Right lung (tissue), 5 donors: Measurements from ENCODE around the gene VIPR2. TPM values are rescaled to one million over a fixed set of nuclear protein-coding genes. Genes with fewer than 3 reads are reported as not detected.
"Not testable (repeated sequence)": the region's sequence is repeated elsewhere in the genome, so short reads cannot be mapped to it uniquely, and the experiment has no call there.

Source experiments
- DNase-seq, 2 donors: peaks; one replicate each; pipeline ENCODE4 v3.0.0-alpha.2; 2013
- polyA plus RNA-seq, 5 donors: library from polyadenylated mRNA; unstranded; fragments of 120-200 nt; gene quantifications; one replicate each; pipeline versions ENCODE4 v1.2.1 to v1.2.3, GENCODE V29; 2013; ENCODE audit warnings: inconsistent platforms in 1 of 5, low replicate concordance in 1 of 5; ENCODE audit not compliant: insufficient read length in 5 of 5, insufficient read depth in 1 of 5

VIPR2 gene
- polyA plus RNA-seq, 5 donors = 0.18 to 0.63 (median 0.44) TPM

DNA sequence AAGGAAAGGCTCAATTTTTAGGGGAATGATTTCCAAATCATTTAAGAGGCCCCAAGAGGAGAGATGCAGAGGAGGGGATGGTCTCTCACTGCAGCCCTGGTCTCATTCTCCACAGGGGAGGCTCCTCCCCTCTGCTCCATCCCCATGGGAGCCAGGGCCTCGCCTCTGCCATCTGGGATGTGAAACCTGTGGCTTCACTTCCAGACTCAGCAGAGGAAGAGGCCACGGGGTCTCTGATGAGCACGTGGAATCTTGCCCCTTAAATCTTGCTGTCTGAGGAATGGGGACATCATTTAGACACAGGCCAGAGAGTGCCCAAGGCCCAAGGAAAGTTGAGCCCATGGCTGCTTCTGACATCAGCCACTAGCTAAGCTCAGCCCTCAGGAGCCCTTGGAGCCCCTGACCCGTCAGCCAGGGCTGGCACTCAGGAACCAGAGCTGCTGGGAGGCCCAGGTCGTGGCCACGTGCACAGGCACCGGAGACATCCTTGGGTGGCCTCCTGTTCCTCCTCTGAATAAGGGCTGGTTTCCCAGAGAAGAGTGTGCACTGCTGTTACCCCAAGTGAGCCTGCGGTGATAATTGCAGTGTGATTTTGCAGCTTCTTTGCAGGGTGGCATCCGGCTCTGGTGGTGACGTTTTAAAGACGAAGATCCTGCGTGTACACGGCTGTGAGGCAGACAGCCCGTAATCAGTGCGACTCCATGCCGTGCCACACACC lies 50.5 kb downstream of the VIPR2 start:
- no peak for DNase-seq

DNA sequence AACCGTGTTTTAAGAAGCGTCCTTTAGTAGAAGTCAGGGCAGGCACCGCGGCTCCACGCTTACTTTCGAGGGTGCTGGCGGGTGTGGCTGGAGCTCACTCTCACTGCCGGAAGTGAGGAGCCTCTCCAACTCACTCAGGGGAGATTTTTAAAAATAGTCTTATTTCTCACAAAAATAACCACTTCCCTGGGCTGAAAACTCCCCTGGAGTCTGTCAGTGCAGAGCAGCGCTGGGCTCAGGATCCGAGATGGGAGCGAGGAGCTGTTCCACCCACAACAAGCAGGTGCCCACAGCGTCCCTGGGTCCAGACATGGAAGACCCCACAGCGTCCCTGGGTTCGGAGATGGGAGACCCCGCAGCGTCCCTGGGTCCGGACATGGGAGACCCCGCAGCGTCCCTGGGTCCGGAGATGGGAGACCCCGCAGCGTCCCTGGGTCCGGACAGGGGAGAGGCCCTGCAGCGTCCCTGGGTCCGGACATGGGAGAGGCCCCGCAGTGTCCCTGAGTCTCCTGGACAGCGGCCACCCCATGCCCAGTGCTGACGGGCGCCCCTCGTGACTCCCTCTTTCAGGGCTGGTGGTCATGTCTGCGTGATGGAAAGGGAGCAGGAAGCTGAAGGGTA lies 51.2 kb downstream of the VIPR2 start:
- DNase-seq = no peak

DNA sequence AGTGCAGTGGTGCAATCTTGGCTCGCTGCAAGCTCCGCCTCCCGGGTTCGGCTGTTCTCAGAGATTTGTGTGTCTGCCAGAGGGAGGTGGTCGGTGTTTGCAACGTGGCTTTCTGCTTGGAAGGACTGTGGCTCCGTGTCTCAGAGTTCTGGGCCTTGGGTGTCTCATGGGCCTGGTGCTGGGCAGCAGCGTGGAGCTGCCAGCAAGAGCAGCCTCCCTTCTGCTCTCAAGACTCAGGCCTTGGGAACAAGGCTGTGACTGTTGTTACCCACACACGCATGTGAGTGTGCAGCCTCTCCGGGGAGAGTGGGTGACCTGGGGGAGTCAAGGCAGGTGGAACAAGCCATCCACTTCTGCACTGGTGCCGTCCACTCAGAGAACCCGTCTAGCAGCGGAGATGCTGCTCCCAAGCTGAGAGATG lies 52.0 kb downstream of the VIPR2 start:
- DNase-seq = no peak

DNA sequence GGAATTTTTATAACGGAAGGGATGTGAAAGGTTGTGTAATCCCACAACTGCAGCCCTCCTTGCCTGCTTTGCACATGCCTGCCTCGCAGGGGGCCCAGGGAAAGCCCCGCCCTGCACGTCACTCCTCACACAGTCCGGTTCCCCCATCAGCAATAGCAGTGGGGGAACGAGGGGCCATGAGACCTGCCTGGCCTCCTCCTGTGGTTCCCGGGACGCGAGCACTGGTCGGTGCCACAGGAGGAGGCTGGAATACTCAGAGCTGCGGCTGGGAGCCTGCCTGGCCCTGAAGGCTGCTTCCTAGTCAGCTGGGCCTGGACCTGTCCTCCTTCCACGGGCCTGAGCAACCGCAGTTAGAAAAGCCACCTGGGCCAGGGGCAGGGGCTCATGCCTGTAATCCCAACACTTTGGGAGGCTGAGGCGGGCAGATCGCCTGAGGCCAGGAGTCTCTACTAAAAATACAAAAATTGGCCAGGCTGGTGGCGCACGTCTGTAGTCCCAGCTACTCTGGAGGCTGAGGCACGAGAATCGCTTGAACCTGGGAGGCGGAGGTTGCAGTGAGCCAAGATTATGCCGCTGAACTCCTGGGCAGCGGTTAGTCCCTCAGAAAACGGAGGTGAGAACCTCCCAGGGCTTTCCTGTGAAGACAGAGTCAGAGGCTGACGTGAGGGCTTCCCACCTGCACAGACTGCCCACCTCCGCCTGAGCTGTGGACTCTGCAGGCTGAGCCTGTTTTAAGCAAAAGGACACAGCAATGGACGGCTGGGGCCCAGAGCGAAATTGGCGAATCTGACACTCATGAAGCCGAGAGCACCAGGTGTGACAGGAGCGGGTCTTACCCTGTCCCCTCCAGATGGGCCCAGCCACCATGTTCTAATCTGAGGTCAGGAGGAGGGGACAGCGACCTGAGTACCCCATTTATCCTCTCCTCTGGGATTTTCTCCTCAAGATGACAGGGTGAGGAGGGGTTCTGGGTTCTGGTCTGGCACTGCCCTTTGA lies 52.9 kb downstream of the VIPR2 start:
- DNase-seq = no peak

DNA sequence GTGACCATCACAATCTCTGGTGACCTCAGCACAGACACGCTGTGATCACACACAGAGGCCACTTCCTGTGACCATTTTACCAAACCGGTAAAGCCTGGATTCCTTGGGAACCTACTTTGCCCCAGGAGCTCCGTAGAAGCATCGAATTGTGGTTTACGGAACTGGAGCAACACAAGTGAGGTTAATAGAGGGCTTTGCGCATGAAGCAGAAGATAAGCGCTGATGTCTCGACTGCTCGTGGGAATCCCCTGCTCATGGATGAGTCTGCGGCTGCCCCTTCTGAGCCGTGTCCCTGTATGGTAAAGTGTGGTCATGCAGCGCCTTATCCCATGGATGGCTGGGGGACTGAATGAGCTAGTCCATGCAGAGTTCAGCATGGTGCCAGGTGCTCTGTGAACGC lies 53.6 kb downstream of the VIPR2 start:
- no peak for DNase-seq

DNA sequence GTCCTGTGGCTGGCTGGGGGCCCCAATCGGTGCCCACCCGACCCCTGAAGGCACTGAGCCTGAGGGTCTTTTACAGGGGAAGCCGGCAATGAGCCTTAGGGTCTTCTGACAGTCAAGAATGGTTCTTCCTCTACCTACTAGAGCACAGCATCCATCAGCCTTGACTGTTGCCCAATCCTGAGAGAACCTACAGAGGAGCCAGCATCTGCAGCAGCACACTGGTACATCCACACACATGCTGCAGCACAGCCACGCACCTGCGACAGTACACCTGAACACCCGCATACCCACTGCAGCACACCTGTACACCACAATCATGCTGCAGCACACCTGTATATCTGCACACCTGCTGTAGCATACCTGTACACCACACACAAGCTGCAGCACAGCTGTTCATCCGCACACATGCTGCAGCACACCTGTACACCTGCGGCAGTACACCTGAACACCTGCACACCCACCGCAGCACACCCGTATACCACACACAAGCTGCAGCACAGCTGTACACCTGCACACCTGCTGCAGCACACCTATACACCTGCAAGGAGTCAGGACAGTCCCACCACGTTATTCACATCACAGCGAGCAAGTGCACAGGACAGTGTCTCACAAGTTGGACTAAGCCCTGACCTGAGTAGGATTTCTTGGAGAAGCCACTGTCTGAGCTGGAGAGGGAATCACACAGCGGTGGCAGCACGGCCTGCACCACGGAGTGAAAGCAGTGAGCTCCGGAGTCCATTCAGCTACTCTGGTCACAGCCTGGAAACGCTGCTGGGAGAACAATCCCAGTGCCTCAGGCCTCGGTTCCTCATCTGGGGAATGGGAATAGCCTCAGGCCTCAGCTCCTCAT lies 56.4 kb downstream of the VIPR2 start:
- DNase-seq = no peak

DNA sequence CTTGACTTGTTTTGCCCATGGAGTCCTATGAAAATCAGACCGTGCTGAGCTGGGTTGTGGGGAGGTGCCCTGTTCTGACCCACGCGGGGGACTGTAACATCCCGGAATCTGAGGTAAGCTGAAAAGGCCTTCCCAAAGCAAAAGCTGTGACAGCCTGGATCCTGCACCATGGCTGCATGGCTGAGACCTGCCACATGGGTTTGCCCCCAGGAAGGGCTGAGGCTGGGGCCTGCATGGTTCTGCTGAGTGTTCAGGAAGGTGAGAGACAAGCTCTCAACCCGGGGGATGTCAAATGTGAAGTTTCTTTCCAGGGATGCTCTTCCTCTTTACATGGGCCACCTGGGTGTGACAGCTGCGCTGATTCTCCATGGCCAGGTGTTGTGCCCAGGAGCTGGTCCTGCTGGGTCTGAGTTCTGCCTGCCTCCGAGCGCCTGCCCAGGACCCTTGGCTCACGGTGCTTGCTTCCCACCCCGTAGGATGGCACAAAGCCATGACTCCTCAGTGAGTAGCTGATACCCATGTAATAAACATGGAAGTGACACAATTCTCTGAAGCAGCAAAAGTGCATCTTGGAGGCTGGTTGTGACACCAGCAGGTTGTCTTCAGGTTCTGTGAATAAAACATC lies 58.3 kb downstream of the VIPR2 start:
- DNase-seq = no peak

DNA sequence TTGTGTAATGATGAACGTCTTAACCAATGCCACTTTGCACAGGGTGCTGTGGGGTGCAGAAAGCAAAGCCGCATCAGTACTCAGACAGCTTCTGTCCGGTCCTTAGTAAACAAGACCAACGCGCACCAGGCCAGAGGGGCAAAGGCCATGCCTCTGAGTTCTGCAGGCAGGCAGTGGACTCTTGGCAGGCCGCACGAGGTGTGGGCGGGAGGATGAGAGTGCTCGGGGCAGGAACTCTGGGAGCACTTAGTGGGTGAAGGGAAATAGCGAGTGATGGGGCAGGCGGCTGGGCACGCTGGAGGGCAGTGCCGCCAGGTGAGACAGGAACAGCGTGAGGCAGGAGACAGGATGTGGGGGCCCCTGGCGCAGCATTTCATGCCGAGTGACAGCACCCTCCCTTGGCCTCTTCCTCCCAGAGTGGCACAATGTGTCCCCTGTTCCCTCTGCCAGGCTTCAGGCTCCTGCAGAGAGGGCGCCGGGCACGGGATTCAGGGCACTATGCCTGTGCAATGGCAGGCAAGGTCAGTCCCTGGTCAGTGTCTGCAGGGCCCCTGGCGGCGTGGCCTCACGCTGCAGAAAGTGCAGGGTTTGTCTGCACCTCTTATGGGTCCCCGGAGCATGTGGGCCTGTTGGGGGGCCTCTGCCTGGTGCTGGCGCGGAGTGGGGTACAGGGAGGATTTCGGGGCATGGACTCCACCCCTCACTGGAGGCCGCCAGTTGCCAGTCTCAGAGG lies 60.4 kb downstream of the VIPR2 start:
- no peak for DNase-seq

DNA sequence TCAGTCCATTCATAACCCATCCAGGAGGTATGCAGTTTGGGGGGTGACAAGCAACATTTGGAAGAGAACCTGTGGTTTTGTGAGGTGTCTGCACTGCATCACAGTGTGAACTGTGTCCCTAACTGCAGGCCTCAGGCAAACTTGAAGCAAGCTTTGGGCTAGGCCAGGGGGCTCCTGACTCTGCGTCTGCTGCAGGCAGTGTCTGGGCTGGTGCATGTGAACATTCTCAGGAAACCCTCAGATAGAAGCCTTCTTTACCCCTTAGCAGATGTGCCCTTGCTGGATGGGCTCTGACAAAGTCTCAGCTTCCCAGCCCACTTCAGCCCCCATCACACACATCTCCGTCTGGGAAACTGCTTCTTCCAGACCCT lies 61.0 kb downstream of the VIPR2 start:
- no peak for DNase-seq

DNA sequence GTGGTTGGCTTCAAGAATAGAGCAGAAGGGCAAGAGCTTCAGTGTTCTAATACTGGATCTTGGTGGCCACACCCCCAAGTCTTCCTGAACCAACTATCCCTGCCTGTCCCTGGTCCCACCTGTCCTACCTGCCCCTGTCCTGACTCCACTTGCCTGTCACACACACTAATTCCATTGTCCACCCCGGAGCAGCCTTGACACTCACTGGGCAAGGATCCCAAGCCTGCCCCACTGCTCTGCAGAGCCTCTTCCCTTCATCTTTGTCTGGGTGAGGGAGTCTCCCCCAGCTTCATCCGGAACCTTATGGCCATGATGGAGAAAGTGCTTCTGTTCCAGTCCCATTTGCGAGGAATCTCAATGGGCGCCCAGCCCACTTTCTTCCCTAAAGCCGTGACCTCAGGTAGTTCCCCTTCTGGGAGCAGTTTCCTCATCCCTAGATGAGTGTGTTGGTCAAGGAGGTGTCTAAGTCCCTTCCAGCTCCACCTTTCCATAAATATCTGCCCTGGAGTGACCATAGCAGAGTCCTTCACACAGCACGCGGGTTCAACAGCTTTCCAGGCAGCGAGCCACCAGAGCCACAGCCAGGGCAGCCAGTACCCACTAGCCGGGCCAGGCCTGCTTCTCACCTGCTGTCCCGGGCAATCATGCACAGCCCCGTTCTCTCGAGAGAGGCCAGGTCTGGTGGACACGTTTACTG lies 61.5 kb downstream of the VIPR2 start:
- no peak for DNase-seq

DNA sequence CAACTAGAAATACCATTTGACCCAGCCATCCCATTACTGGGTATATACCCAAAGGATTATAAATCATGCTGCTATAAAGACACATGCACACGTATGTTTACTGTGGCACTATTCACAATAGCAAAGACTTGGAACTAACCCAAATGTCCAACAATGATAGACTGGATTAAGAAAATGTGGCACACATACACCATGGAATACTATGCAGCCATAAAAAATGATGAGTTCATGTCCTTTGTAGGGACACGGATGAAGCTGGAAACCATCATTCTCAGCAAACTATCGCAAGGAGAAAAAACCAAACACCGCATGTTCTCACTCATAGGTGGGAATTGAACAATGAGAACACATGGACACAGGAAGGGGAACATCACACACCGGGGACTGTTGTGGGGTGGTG lies 62.6 kb downstream of the VIPR2 start:
- not testable (repeated sequence) for DNase-seq

DNA sequence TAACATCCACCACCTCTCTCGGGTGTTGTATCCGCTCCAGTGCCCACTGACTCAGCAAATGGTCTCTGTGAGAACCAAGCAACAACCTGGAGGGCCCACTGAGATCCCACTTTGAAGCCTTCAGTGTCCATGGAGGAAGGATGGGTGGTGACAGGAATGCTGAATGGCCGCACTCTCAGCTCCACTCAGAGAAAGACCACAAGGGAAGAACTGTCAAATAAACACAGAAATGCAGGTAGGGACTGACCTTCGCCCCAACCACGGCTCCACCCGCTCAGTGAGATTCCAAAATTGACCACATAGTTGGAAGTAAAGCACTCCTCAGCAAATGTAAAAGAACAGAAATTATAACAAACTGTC lies 65.8 kb downstream of the VIPR2 start:
- no peak for DNase-seq

DNA sequence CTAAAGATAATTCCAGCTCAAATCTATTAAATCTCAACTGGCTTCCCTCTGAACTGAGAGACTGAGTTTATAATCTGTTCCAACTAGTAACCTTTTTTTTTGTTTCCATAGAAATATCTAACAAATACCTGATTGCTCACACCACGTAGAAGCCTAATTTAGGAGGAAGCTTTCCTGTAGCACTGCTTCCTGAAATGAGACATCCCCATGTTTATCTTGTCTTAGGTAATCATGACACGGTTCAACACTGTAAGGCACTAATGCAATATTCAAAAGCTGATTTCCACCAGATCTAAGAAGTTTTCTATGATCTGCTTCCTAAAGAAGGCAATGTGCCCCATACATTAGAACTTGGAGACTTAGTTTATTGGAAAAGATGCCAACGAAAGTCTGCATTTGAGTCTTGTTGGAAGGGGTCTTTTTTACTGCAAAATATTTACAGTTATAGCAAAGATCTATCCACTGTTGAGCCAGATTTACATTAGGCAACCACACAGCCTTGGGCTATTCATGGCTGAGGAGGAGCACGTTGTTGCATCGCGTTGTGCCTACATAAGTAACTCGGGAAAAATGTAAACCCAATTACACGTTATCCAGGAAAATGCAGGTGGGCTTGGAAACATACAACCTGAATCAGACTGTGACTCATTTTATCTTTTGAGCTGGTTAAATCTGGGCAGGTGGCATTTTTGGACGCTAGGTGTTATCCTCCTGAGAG lies 66.3 kb downstream of the VIPR2 start:
- DNase-seq = no peak

DNA sequence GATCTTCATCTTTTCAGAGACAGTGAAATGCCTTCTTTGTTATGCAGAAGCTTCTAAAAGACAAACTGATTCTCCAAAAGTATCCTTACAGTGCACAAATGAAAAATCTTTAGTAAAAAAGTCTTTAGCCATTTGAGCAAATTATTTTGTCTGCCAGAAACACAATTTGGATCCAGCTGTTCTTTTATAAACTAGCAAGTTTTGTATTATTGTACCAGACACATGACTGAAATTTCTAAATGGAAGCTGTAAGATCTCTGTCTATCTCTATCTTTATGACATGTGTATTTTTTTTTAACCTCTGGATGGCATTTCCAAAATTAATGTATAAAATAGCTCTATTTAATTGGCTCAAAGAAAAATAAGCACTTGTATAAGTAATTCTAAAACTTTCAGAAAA lies 68.3 kb downstream of the VIPR2 start:
- no peak for DNase-seq

DNA sequence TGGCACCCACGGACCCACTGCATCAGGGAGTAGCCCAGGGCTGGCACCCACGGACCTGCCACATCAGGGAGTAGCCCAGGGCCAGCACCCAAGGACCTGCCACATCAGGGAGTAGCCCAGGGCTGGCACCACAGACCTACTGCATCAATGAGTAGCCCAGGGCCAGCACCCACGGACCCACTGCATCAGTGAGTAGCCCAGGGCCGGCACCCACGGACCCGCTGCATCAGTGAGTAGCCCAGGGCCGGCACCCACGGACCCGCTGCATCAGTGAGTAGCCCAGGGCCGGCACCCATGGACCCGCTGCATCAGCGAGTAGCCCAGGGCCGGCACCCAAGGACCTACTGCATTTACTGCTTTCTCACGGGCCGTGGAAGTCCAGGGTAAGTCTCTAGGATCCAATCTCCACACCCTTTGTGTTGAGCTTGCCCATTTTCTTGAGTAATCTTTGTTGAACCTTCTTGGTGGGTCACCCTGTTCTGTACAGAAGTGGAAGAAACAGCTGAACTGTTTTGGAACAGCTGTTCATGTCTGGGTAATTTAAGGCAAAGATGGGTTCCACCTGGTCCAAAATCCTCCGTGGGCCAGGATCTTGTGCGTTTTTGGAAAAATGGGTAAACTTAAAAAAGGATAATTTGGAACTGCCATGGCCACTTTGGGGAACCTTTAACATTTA lies 69.0 kb downstream of the VIPR2 start:
- no peak for DNase-seq

DNA sequence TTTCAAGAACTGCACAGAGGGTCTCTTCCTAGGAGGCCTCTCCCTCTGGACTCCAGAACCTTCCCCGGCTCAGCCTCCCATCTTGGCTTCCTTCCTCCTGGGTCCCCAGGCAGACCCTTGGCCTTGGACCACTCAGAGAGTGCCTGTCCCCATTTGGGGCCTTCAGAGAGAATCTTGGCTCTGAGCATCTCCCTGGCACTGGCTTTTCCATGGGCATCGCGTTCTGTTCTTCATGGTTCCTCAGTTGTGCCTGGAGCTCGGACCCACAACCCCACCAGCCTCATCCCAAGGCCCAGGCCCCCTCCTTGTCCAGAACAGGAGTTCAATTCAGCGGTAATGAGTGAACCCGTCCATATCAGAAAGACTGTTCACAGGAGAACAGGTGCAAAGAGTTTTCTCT lies 73.4 kb downstream of the VIPR2 start:
- DNase-seq = no peak

DNA sequence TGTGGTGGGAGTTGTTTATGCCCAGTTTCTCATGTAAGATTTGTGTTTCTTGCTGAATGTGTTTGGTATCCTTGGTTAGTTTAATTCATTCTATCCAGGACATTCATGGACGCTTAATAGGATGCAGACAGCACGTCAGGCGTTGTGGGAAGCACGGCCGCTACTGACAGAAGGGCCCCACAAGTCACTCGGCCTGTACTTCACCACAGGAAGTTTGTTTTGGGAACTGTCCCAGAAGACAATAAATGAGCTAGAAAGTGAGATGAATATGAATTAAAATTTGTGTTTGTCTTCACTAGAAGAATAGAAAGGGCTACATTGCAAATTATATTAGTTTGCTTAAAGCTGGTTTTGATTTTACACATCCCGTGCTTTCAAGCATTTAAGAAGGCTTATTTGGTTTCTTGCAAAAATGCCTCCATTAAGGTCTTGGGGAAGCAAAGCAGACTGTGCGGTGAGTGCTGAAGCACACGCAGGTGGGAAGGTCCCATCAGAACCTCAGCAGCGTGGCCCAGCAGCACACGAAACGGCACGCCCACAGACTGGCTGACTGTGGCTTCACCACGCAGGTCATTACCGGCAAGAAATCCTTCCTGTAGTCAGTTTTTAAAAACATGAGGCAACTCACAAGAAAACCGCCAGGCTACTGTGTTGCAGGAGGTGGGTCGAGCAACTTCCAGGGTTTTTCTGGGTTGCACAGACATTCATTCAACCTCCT lies 74.1 kb downstream of the VIPR2 start:
- no peak for DNase-seq

DNA sequence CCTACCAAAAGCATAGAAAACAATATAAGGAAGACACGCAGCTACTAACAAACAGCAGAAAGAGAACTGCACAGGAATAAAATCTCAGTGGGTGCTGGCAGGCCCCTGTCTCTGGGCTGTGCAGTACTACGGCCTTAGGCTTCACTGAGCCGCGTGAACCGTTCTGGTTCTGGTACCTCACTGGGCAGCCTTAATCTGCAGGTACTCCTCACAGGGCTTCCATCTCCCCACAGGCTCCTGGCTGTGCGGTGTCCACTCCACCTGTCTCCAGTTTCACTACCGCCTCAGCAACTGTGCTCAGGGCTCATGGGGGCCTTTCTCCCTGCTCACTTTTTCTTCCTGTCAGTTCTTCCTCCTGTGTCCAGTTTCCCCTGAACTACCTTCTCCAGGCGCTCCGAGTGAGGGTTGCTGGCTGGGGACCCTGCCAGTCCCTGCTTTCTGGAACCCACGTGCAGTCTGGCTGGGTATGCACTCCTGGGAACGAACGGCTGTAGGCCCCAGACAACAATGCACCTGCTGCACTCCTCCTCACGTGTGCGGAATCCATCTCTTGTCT lies 75.7 kb downstream of the VIPR2 start:
- DNase-seq = no peak
